HEK293T (cell line): ENCODE data around the gene GFRA1.

Source experiments
- ELF4 ChIP-seq: fragments of 450-650 bp; IDR thresholded peaks from 2 replicates; pipeline ENCODE4 v1.6.1; 2017; ENCODE audit warnings: antibody characterized with exemption
- FOXK2 ChIP-seq: fragments of 450-650 bp; IDR thresholded peaks from 2 replicates; pipeline ENCODE4 v1.6.1; 2016; ENCODE audit warnings: mild to moderate bottlenecking
- FOXM1 ChIP-seq: fragments of 450-650 bp; IDR thresholded peaks from 2 replicates; pipeline ENCODE4 v1.6.1; 2017; ENCODE audit warnings: mild to moderate bottlenecking, borderline replicate concordance
- LEF1 ChIP-seq: fragments of 450-650 bp; IDR thresholded peaks from 2 replicates; pipeline ENCODE4 v1.6.1; 2017; ENCODE audit warnings: mild to moderate bottlenecking, borderline replicate concordance
- NFRKB ChIP-seq: fragments of 450-650 bp; IDR thresholded peaks from 2 replicates; pipeline ENCODE4 v1.6.1; 2016; ENCODE audit warnings: mild to moderate bottlenecking, moderate library complexity
- SUZ12 ChIP-seq: fragments of 450-650 bp; IDR thresholded peaks from 2 replicates; pipeline ENCODE4 v1.6.1; 2016; ENCODE audit warnings: mild to moderate bottlenecking
- TARDBP ChIP-seq: fragments of 450-650 bp; IDR thresholded peaks from 2 replicates; pipeline ENCODE4 v1.6.1; 2016

GRCh38 chr10:116278846-116279245, 5.8 kb upstream of the GFRA1 start:
- TF ChIP-seq TARDBP (no peak), LEF1 (no peak), FOXK2 (no peak), NFRKB (no peak), FOXM1 (no peak), SUZ12 (no peak), ELF4 (no peak)
